ENCODE results near the gene TBL1X.

- TF ChIP-seq, protein P1, sequence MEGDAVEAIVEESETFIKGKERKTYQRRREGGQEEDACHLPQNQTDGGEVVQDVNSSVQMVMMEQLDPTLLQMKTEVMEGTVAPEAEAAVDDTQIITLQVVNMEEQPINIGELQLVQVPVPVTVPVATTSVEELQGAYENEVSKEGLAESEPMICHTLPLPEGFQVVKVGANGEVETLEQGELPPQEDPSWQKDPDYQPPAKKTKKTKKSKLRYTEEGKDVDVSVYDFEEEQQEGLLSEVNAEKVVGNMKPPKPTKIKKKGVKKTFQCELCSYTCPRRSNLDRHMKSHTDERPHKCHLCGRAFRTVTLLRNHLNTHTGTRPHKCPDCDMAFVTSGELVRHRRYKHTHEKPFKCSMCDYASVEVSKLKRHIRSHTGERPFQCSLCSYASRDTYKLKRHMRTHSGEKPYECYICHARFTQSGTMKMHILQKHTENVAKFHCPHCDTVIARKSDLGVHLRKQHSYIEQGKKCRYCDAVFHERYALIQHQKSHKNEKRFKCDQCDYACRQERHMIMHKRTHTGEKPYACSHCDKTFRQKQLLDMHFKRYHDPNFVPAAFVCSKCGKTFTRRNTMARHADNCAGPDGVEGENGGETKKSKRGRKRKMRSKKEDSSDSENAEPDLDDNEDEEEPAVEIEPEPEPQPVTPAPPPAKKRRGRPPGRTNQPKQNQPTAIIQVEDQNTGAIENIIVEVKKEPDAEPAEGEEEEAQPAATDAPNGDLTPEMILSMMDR (IDR thresholded peaks at IDR 0.05): no peak
- TF ChIP-seq POLR2A (IDR thresholded peaks at IDR 0.05): no peak
These were observed 51.2 kb downstream of the TBL1X start for GRCh38 chrX:9515973-9516538.
